HG02642 (cell line): Measurements from ENCODE around the gene ADRM1.

ENCODE experiments used
- ATAC-seq: cut with Tn5 transposase; IDR thresholded peaks from one replicate; pipeline ENCODE4 v1.9.1; 2021; ENCODE audit warnings: mild to moderate bottlenecking; ENCODE audit not compliant: unreplicated experiment, poor library complexity

ADRM1 gene

GRCh38 chr20:62334881-62335280 is 32.1 kb downstream of the ADRM1 start:
- ATAC-seq: no peak

- ATAC-seq: no peak
Observed at GRCh38 chr20:62335532-62335931, 32.7 kb downstream of the ADRM1 start.

DNA sequence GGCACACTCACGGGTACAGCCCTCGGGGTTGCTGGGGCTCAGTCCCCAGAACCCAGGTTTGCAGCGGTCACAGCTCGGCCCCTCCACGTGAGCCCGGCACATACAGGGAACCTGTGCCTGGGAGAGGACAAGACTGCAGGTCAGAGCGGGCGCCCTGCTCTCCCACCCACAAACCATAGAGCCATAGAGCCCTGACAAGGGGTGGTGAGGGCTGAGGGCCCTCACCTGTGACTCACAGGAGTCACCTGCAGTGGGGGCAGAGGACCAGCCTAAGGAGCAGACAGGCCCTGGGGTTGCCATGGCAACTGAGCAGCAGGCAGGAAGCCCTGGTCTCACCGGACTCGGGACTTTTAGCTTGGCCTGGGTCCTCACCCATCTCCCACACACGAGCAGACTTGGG is 33.5 kb downstream of the ADRM1 start:
- ATAC-seq: no peak

DNA sequence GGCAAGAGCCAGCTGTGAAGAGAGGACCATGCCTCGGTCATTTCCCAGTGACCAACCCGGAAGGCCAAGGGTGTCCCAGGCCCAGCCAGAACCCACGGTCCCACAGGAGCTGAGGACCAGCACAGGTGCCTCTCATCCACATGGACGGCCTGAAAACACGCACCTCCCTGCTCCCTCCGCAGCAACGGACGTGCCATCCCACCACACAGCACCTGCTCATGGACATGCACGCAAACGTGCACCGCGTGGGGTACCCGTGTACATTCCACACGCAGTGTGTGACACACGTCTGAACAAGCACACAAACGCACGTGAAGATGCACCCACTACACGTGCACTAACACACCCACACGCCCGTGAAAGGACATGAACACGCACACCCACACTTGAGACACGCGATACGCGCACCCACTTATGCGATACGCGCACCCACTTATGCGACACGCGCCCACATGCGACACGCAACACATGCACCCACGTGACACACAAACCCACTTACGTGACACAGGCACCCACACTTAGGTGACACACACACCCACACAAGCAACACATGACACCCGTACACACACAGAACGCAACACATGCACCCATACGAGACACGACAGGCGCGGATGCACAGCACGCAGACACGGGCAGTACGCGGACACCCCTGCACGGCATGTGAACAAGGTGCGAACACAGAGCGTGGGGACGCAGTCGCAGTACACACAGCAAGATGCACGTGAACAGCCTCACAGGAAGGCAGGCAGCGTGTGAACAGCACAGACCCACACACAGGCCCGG is 34.2 kb downstream of the ADRM1 start:
- ATAC-seq: no peak

GRCh38 chr20:62337558-62338293 is 34.9 kb downstream of the ADRM1 start:
- peak; percentile 45 for ATAC-seq

DNA sequence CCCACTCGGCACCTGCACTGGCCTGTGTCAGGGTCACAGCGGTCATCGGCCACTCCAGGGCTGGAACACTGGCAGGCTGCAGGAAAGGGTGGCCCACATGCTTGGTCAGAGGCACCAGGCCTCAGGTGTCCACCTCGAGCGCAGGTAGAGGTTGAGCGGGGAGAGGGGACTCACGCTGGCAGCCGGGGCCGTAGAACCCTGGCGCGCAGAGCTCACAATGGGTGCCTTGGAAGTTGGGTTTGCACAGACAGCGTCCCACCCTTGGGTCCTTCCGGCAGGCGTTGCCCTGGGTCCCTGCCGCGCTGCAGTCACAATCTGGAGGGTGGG is 35.5 kb downstream of the ADRM1 start:
- no peak for ATAC-seq

GRCh38 chr20:62339647-62340062 is 36.9 kb downstream of the ADRM1 start:
- peak; percentile 63 for ATAC-seq

DNA sequence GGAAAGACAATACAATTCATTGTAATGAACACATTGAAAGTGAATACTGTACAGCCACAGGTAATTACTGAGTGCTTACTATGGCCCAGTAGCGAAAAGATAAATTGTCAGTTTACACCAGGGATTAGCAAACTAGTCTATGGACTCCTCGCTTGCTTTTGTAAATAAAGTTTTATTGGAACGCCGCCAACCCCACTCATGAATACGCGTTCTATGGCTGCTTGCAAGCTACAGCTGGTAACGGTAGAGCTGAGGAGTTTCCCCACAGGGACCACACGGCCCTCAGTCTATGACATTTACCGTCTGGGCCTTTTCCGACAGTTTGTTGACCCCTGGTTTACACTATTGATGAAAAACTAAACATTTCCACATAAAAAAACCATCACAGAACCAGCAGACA is 40.1 kb downstream of the ADRM1 start:
- no peak for ATAC-seq

GRCh38 chr20:62344092-62344491 is 41.3 kb downstream of the ADRM1 start:
- no peak for ATAC-seq

- no peak for ATAC-seq
Observed at GRCh38 chr20:62344782-62345181, 42.0 kb downstream of the ADRM1 start.

DNA sequence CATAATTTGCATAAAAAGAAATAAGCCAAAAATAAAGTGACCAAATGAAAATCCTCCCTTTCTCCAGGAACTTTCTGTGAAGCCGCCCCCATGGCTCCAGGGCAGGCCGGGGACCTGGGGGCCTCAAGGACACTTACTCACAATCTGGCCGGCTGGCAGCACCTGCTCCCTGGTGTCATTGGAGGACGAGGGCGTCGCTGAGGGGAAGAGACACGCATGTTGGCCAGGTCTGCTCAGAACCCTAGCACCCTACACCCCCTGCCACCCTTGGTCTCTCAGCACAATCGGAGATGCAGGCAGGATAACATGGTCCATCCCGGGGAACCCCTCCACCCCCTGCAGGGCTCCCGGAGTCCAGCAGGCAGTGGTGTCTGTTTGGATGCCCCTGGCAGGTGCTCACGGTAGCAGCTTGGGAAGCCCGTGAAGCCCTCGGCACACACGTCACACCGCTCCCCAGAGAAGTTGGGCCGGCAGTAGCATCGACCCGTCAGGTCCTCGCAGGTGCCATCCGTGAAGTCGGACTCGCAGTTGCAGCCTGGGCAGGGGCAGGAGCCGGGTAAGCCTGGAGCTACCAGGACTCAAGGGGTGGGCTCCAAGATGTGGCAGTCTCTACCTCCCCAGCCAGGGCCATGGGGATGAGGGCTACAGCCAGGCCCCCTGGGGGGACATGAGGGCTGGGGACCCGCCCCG is 43.0 kb downstream of the ADRM1 start:
- ATAC-seq: no peak

GRCh38 chr20:62346398-62347150 is 43.8 kb downstream of the ADRM1 start:
- ATAC-seq: no peak

- ATAC-seq: no peak
Observed at GRCh38 chr20:62347151-62347404, 44.3 kb downstream of the ADRM1 start.

DNA sequence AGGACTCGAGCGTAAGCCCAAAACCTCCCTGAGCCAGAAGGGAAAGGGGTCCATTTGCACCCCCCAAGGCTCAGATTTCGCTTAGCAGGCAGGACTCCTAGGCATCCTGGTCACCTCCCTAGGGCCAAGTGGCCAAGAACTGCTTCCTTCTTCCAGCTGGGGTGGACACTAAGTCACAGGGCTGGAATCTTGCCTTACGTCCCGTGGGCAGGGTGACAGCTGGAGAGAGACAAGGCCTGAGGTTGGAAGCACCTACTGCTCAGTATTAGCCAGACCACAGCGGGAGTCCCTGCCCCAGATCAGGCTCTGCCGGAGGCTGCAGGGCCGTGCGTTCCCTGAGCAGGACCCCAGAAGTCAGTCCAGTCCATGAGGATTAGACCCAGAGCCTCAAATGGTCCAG is 44.6 kb downstream of the ADRM1 start:
- no peak for ATAC-seq

DNA sequence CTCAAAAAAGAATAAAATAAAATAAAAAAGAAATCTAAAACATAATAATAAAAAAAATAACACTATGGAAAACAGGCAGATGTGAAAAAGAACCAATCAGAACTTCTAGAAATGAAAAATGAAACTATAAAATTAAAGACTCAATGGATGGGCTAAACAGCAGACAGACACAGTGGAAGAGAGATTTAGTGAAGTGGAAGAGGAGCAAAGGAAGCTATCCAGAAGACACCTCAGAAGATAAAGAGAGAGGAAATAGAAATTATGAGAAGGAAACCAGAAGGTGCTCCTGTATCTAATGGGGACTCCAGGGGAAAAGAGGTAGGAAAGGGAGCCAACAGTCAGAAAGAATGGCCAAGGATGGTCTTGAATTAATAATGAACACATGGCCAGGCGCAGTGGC is 45.8 kb downstream of the ADRM1 start:
- ATAC-seq: no peak

DNA sequence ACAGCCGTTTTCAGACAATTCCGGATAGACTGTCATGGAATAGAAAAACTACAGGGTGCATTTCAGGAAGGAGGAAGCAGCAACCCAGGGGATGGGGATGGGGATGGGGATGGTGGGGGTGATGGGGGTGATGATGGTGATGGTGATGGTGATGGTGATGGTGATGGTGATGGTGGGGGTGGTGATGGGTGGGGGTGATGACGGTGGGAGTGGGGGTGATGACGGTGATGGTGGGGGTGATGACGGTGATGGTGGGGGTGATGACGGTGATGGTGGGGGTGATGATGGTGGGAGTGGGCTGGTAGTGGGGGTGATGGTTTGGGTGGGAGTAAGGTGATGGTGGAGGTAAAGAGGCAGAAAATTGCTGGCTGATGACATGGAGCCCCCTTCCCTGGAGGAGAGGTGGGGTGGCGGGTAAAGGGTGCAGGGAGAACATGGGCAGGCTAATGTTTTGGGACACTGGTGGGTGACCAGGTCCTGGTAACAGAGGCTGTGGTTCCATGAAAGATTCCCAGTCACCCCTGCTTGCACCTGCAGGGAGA is 46.8 kb downstream of the ADRM1 start:
- no peak for ATAC-seq

DNA sequence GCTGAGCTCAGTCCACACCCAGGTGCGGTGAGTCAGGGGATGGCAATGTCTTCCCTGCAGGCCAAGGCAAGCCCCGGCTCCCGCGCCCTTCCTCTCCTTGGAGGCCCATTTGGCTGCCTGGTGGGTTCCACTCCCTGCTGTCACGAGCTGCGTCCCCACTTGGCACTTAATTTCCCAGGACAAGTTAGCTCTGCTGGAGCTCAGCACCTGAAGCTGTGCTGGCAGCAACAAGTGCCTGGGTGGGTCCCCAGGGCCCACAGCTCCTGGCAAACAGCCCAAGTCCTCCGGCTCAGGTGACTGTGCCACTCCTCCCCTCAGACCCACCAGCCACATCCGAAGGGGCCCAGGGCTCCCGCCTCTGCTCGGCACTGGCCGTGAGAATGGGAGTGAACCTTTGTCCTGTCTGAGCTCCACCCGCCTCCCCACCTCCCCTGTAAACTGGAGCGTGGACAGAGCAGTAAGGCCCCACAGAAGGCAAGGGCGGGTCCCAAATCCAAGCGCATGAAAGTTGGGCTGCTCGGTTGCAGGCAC is 47.4 kb downstream of the ADRM1 start:
- ATAC-seq: no peak

DNA sequence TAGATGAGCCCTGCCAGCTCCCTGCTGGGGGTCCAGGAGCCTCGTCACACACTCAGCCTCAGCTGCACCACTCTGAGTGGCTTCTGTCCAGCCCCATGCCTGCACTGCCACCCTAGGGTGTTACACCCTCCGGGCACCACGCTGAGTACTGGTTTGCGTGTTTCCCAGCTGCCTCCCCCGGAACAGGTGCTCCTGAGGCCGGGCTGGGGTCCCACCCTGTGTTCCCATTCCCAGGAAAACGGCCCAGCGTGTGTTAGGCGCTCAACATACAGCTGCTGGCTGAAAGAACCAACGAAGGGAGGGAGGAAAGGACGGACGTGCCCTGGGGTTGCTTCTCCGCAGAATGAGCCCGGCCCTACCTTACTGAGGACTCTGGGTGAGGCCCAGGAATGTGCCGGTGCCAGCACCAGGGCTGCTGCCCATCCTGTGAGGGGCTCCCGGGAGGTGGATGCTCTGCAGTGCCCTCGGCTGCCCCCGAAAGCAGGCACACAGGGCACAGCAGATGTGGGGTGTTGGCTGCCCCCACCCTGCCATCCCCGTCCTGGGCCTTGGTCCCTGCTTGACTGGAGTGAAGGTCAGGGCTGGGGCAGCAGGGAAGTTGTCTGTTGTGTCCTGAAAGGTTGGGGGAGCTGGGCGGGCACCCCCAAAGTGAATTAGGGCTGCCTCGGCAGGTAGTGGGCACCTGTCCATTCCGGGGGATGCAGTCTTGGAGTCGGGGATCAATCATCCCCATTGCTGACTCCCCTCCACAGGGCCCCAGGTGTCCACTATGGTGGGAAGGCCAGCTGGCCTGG is 48.0 kb downstream of the ADRM1 start:
- ATAC-seq: no peak

- ATAC-seq: no peak
Observed at GRCh38 chr20:62351469-62352401, 48.9 kb downstream of the ADRM1 start.
